ENCODE measurements around the gene TANGO2.

The TANGO2 gene

DNA sequence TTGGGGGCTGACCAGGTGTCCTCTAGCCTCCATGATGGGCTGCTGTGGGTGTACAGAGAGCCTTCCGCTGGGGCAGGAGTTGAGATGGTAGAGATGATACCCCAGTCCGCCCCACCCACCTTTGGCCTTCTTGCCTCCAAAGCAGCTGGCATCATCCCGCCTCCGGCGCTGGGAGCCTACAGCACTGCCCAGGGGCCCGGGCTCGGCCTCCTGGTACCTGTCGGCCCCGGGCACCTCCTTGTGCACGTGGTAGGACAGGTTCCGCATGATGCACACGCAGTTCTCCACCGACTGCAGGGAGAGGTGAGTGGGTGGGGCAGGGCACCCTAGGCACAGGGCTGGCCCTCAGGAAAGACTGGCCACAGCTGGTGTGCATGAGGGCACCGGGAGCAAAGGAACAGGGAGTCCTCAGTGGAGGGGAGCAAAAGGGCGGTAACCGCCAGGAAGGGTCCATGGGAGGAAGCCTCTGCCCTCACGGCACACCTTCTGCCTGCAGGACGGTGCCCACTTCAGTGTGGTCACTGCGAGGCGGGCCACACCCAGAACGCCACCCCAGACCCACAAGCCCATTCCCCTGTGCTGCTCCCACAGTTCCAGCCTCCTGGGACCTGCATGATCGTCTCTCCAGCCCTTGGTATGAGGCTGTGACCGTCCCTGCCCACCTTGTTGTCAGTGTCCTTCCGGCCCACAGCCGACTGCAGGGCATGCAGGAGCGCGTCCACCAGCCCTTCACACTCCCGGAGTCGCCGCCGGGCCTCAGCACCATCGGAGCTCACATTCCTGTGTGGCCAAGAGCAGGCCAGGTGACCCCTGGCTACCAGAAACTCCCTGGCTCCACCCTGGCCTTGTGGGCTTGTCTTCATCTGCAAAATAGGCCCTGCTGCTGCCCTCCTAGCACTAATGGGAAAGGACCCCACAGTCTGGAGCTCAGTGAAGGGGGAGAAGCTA is 43.3 kb upstream of the TANGO2 start:
- Mint-ChIP-seq H3K4me3 (no peak overlapping the region), H3K27me3 (ENCODE audit: low read depth) (no peaks in the 10 kb centered on the region), H3K27ac (no peak overlapping the region), H3K36me3 (ENCODE audit: low read depth) (no peaks in the 10 kb centered on the region), H3K4me1 (peaks cover 10% of the 10 kb centered on the region), H3K9me3 (no peaks in the 10 kb centered on the region)
- TF ChIP-seq, protein P1, sequence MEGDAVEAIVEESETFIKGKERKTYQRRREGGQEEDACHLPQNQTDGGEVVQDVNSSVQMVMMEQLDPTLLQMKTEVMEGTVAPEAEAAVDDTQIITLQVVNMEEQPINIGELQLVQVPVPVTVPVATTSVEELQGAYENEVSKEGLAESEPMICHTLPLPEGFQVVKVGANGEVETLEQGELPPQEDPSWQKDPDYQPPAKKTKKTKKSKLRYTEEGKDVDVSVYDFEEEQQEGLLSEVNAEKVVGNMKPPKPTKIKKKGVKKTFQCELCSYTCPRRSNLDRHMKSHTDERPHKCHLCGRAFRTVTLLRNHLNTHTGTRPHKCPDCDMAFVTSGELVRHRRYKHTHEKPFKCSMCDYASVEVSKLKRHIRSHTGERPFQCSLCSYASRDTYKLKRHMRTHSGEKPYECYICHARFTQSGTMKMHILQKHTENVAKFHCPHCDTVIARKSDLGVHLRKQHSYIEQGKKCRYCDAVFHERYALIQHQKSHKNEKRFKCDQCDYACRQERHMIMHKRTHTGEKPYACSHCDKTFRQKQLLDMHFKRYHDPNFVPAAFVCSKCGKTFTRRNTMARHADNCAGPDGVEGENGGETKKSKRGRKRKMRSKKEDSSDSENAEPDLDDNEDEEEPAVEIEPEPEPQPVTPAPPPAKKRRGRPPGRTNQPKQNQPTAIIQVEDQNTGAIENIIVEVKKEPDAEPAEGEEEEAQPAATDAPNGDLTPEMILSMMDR (IDR thresholded peaks at IDR 0.05; ENCODE audit: unreplicated experiment in 3 of 3), result no peak

- H3K27me3 Mint-ChIP-seq (ENCODE audit: low read depth), result no peaks in the 10 kb centered on the region
- no peaks in the 10 kb centered on the region for H3K36me3 Mint-ChIP-seq (ENCODE audit: low read depth)
These were observed 42.2 kb upstream of the TANGO2 start for GRCh38 chr22:19978748-19979147.

DNA sequence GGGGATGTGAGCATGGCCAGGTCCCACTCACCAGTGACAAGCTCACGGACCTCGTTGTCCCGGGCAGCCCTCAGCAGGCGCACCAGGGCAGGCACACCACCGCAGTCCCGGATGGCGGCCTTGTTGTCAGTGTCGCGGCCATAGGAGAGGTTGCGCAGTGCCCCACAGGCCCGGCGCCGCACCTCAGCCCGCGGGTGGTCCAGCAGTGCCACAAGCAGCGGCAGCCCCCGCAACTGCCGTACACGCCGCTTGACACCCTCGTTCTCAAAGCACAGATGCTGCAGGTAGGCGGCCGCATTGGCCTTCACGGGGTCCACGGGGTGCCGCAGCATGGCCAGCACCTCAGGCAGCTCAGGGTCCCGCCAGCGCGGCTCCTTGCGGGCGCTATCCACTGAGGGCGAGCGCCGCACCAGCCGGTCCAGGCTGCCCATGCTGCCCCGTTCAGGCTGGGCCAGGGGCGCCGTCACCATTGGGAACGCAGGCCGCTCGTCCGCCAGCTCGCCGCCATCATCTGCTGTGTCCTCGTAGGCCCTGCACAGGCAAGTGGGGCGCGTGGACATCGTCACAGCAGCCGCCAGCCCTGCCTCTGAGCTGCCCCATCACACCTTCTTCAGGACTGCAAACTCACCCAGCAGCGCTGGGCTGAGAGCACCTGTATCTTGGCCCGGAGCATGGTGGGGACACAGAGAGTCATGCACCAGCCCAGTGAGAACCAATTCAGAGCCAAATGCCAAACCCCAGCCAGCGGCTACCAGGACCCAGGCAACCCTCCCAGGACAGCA is 41.0 kb upstream of the TANGO2 start:
- H3K27me3 Mint-ChIP-seq (ENCODE audit: low read depth), result no peaks in the 10 kb centered on the region
- H3K36me3 Mint-ChIP-seq (ENCODE audit: low read depth), result no peaks in the 10 kb centered on the region

More at GRCh38 chr22:19978748-19979147, 42.2 kb upstream of the TANGO2 start:
- Mint-ChIP-seq H3K9me3 (no peaks in the 10 kb centered on the region), H3K27ac (no peak overlapping the region), H3K4me3 (no peak overlapping the region), H3K4me1 (peaks cover 12% of the 10 kb centered on the region)
- TF ChIP-seq, protein P1 (IDR thresholded peaks at IDR 0.05; ENCODE audit: unreplicated experiment in 3 of 3), result no peak

DNA sequence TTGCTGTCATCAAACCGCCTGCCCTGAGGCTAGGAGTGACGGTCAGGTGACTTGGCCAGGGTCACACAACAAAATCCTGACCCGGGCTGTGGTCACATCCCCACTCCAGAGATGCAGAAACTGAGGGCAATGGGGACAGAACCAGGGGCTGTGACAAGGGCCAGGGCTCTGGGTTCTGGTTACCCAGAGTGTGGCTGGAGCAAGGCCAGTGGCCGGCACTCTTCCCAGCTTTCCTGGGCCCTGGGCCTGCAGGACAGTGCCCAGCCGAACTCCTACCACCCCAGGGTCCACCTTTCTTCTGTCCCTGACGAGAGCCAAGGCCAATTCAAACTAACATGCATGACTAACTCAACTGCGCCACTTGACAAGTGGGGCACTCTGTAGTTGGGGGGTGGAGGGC is 40.1 kb upstream of the TANGO2 start:
- peaks cover 5% of the 10 kb centered on the region for H3K4me1 Mint-ChIP-seq
- H3K27ac Mint-ChIP-seq, result no peak overlapping the region
- H3K4me3 Mint-ChIP-seq, result no peak overlapping the region
- no peaks in the 10 kb centered on the region for H3K9me3 Mint-ChIP-seq
- no peaks in the 10 kb centered on the region for H3K36me3 Mint-ChIP-seq (ENCODE audit: low read depth)
- no peaks in the 10 kb centered on the region for H3K27me3 Mint-ChIP-seq (ENCODE audit: low read depth)
- TF ChIP-seq, protein P1 (IDR thresholded peaks at IDR 0.05; ENCODE audit: unreplicated experiment in 3 of 3), result no peak

More for the DNA sequence above, 41.0 kb upstream of the TANGO2 start:
- Mint-ChIP-seq H3K9me3 (no peaks in the 10 kb centered on the region), H3K4me1 (peaks cover 12% of the 10 kb centered on the region), H3K27ac (no peak overlapping the region), H3K4me3 (no peak overlapping the region)
- TF ChIP-seq, protein P1 (IDR thresholded peaks at IDR 0.05; ENCODE audit: unreplicated experiment in 3 of 3), result no peak

DNA sequence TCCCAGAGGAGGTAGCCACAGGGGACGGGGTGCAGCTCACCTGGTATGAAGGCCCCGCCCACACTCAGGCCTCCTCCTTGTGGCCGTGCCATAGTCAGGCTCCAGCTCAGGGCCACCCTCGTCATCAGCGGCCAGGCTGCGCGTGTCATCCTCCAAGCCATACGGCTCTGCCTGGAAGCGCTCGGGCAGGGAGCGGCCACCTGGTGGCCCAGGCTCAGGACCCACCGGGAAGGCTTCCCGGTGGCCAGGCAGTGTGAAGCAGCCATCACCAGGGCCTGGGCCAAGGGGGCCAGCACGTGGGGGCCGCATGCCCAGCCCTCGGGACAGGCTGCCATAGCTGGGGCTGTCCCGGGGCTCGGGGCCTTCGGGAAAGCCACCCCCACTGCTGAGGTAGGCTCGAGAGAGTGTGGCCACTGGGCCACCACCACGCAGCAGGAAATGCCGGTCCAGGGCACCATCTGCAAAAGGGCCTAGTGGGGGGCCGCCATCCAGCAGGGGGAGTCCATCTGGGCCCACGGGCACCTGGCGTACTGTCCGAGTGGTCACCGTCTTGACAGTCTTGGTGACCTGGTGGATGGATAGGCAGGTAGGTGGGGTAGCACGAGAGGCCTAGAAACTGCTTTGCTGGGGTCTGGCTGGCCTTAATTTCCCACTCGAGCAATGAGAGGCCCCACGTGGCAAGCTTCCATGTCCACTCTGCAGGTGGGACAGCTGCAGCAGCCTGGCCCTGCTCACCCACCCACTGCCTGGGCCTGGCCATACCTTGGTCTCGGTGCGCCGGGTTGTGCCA is 39.5 kb upstream of the TANGO2 start:
- H3K27me3 Mint-ChIP-seq (ENCODE audit: low read depth), result no peaks in the 10 kb centered on the region
- H3K4me3 Mint-ChIP-seq, result no peak overlapping the region
- no peaks in the 10 kb centered on the region for H3K9me3 Mint-ChIP-seq
- TF ChIP-seq, protein P1 (IDR thresholded peaks at IDR 0.05; ENCODE audit: unreplicated experiment in 3 of 3), result no peak
- no peaks in the 10 kb centered on the region for H3K36me3 Mint-ChIP-seq (ENCODE audit: low read depth)
- H3K4me1 Mint-ChIP-seq, result peaks cover 8% of the 10 kb centered on the region
- no peak overlapping the region for H3K27ac Mint-ChIP-seq
